ENCODE data around the gene EIF2B4. TPM values are rescaled to one million over a fixed set of nuclear protein-coding genes. Genes with fewer than 3 reads are reported as not detected.

EIF2B4 gene
- total RNA-seq, 1 experiment from 2014 or later, result 50.1 TPM

DNA sequence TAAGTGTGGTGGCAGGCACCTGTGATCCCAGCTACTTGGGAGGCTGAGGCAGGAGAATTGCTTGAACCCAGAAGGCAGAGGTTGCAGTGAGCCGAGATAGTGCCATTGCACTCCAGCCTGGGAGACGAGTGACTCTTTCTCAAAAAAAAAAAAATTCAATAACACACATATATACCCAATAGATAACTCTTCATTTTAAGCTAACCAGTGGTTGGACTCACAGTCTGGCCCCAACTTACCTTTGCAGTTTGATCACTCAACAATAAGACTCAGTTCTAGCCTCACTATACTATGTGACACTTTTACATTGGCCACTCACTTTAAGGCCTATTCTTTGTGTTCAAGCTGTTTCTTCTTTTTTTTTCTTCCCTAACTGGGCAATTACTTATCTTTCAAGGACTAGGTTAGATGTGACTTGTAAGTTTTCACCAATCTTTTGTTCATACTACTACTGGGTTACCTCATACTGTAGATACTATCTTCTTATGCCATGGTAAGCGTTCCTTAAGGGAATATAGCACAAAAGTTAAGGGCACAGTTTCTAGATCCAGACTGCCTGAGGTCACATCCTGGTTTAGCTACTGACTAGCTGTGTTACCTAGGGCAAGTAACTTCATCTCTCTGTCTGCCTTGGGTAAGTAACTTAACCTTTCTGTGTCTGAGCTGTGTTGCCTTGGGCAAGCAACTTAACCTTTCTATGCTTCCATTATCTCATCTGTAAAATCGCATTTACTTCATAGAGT, 7.3 kb downstream of the EIF2B4 start:
- no peak for DNase-seq (ENCODE audit: unreplicated experiment)
- Mint-ChIP-seq H3K9me3 (ENCODE audit: unreplicated experiment) (no peaks in the 10 kb centered on the region), H3K4me1 (ENCODE audit: insufficient read depth, unreplicated experiment) (peaks cover 10% of the 10 kb centered on the region), H3K4me3 (ENCODE audit: unreplicated experiment) (no peak overlapping the region), H3K36me3 (ENCODE audit: insufficient read depth, unreplicated experiment) (peaks cover 70% of the 10 kb centered on the region), H3K27ac (ENCODE audit: low read depth, unreplicated experiment) (no peak overlapping the region), H3K27me3 (ENCODE audit: insufficient read depth, unreplicated experiment) (no peaks in the 10 kb centered on the region)
- POLR2A ChIA-PET, result interaction anchor here (0.7 to 1.5 kb wide), 7 partner anchors 9 to 85 kb away, joined by 3 to 4 read pairs (median 3); partner anchors contain the start of gene MPV17
- BruUV-seq (replicated peaks), result no TSS peak
- TF ChIP-seq, protein P1, sequence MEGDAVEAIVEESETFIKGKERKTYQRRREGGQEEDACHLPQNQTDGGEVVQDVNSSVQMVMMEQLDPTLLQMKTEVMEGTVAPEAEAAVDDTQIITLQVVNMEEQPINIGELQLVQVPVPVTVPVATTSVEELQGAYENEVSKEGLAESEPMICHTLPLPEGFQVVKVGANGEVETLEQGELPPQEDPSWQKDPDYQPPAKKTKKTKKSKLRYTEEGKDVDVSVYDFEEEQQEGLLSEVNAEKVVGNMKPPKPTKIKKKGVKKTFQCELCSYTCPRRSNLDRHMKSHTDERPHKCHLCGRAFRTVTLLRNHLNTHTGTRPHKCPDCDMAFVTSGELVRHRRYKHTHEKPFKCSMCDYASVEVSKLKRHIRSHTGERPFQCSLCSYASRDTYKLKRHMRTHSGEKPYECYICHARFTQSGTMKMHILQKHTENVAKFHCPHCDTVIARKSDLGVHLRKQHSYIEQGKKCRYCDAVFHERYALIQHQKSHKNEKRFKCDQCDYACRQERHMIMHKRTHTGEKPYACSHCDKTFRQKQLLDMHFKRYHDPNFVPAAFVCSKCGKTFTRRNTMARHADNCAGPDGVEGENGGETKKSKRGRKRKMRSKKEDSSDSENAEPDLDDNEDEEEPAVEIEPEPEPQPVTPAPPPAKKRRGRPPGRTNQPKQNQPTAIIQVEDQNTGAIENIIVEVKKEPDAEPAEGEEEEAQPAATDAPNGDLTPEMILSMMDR (IDR thresholded peaks at IDR 0.05; ENCODE audit: unreplicated experiment), result no peak
- intact Hi-C loops (cut with micrococcal nuclease), result no loop called here
- CTCF ChIA-PET, result interaction anchor here (0.7 kb wide), 2 partner anchors 8 to 12 kb away, joined by 3 to 4 read pairs; no protein-coding TSS in a partner anchor

DNA sequence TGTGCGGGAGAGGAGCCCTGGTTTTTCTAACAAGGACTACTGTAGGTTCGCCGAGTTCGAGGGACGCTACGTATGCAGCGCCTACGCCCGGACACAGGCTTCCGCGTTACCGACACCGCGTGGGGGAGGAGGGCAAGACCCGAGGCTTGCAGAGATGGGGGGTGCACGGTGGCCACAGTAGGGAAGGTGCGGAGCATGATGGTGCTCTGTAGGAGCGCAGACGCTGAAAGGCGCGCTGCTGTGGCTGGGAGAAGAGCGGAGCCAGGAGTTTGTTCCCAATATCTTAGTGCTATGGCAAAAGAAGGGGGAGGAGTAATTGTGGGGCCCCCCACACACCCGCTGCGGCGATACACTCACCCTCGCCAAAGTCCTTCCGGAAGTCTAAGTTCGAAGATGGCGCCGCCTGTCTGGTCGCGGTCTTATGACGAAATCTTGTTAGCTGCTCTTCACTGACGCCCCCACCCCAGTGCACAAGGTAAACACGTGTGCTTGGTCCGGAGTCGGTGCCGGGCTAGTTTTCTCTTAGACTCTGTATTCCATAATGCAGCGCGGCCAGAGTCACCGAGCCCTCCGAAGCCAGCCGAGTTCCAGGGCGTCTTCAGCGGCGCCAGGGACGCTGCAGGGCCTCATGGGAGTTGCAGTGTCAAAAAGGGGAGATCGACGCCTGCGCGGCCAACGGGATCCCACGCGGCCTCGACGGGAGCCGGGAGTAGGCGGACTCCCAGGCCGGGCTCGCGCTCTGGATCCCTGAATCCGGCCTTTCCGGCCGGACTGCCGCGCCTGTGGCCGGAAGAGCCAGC, 13.6 kb downstream of the EIF2B4 start, which contains the start of gene GTF3C2:
GTF3C2 (minus strand) TSS at position 383 of the 800 bp plus-strand sequence. CDS start 13,210 bp downstream, outside the sequence.
- TF ChIP-seq, protein P1 (IDR thresholded peaks at IDR 0.05; ENCODE audit: unreplicated experiment), result no peak
- Mint-ChIP-seq H3K4me3 (ENCODE audit: unreplicated experiment) (peak within 1 kb of the TSS; percentile 90), H3K36me3 (ENCODE audit: insufficient read depth, unreplicated experiment) (peaks cover 29% of the 10 kb centered on the region), H3K27ac (ENCODE audit: low read depth, unreplicated experiment) (peak within 1 kb of the TSS; percentile 93), H3K27me3 (ENCODE audit: insufficient read depth, unreplicated experiment) (no peaks in the 10 kb centered on the region), H3K4me1 (ENCODE audit: insufficient read depth, unreplicated experiment) (peaks cover 31% of the 10 kb centered on the region), H3K9me3 (ENCODE audit: unreplicated experiment) (no peaks in the 10 kb centered on the region)
- BruUV-seq (replicated peaks), result no TSS peak
- peak; percentile 97 for DNase-seq (ENCODE audit: unreplicated experiment)
- ChIA-PET CTCF (interaction anchor here (0.7 to 1.8 kb wide), 4 partner anchors 13 to 47 kb away, joined by 3 to 21 read pairs (median 4); partner anchors contain the start of gene EIF2B4), POLR2A (interaction anchor here (0.8 to 3.2 kb wide), 17 partner anchors 9 to 1110 kb away, joined by 3 to 148 read pairs (median 9); partner anchors contain the start of genes AGBL5, CCDC121, EIF2B4 and GPN1)
- intact Hi-C loops (cut with micrococcal nuclease), result loop anchor here (1.0 kb wide), 2 partner anchors 14 to 35 kb away; partner anchors contain the start of genes EIF2B4 and SNX17

DNA sequence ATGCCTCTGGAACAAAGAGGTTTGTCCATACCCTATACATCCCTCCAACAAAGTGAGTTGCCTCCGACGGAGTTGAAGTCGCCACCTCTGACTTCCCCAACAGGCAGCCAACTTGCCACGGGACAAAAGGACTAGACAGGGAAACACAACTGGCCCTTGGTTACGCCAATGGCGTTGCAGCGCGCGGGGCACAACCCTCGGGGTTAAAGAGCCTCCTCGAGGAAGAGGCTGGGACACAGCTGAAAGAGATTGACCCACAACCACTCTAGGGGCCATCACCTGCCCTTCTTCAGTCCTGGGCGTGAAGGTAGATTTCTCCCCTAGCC, 14.1 kb downstream of the EIF2B4 start:
- Mint-ChIP-seq H3K27ac (ENCODE audit: low read depth, unreplicated experiment) (peak overlapping the region; percentile 93), H3K9me3 (ENCODE audit: unreplicated experiment) (no peaks in the 10 kb centered on the region), H3K4me1 (ENCODE audit: insufficient read depth, unreplicated experiment) (peaks cover 32% of the 10 kb centered on the region), H3K4me3 (ENCODE audit: unreplicated experiment) (peak overlapping the region; percentile 90), H3K27me3 (ENCODE audit: insufficient read depth, unreplicated experiment) (no peaks in the 10 kb centered on the region), H3K36me3 (ENCODE audit: insufficient read depth, unreplicated experiment) (peaks cover 24% of the 10 kb centered on the region)
- intact Hi-C loops (cut with micrococcal nuclease), result loop anchor here (1.0 kb wide), 1 partner anchor 35 kb away; no protein-coding TSS in a partner anchor
- ChIA-PET CTCF (interaction anchor here (1.0 to 1.8 kb wide), 3 partner anchors 9 to 15 kb away, joined by 4 to 21 read pairs (median 4); partner anchors contain the start of gene EIF2B4), POLR2A (interaction anchor here (0.6 to 3.2 kb wide), 13 partner anchors 8 to 325 kb away, joined by 3 to 148 read pairs (median 10); partner anchors contain the start of genes AGBL5, EIF2B4, MPV17 and NRBP1)
- TF ChIP-seq, protein P1 (IDR thresholded peaks at IDR 0.05; ENCODE audit: unreplicated experiment), result no peak
- BruUV-seq (replicated peaks), result TSS peak; percentile 54
- peak; percentile 57 for DNase-seq (ENCODE audit: unreplicated experiment)

Measured in MCF 10A (cell line).